HepG2 (cell line): ENCODE results near the gene CELF6. TPM values are rescaled to one million over a fixed set of nuclear protein-coding genes. Genes with fewer than 3 reads are reported as not detected.

Experiments
- BRCA1 ChIP-seq: sonication (generic); formaldehyde crosslinking; IDR thresholded peaks from 2 replicates; pipeline ENCODE4 v1.4.0; 2020; ENCODE audit warnings: missing genetic modification reagents
- CHD4 ChIP-seq: fragments of 200-600 bp; sonication (generic); IDR thresholded peaks from 2 replicates; pipeline ENCODE4 v1.7.0; 2017; ENCODE audit warnings: mild to moderate bottlenecking, low read length, borderline replicate concordance
- EEA1 ChIP-seq: sonication (generic); formaldehyde crosslinking; IDR thresholded peaks from 2 replicates; pipeline ENCODE4 v1.5.1; 2020; ENCODE audit warnings: mild to moderate bottlenecking, missing genetic modification reagents, borderline replicate concordance
- EP300 ChIP-seq, 3 experiments: sonication (generic) in 1 of 3; formaldehyde crosslinking in 1 of 3; IDR thresholded peaks; 2 replicates each; pipeline versions ENCODE4 v1.5.1 to v1.6.1; 2011 to 2020; ENCODE audit warnings: low read depth in 2 of 3, low read length in 2 of 3, borderline replicate concordance in 1 of 3, improper control_type of control experiment in 1 of 3, mild to moderate bottlenecking in 1 of 3, missing genetic modification reagents in 1 of 3, moderate library complexity in 1 of 3
- FOSL2 ChIP-seq: sonication (generic); formaldehyde crosslinking; IDR thresholded peaks from 2 replicates; pipeline ENCODE4 v1.4.0; 2020; ENCODE audit warnings: missing genetic modification reagents
- JDP2 ChIP-seq: sonication (generic); formaldehyde crosslinking; IDR thresholded peaks from 2 replicates; pipeline ENCODE4 v1.8.1; 2022; ENCODE audit warnings: missing genetic modification reagents, borderline replicate concordance
- NCOA1 ChIP-seq: sonication (generic); formaldehyde crosslinking; IDR thresholded peaks from 2 replicates; pipeline ENCODE4 v1.9.0; 2021; ENCODE audit warnings: missing genetic modification reagents
- NFYB ChIP-seq: sonication (generic); formaldehyde crosslinking; IDR thresholded peaks from 2 replicates; pipeline ENCODE4 v1.4.0; 2020; ENCODE audit warnings: missing genetic modification reagents
- PCBP2 ChIP-seq: fragments of 200-400 bp; formaldehyde crosslinking; optimal IDR thresholded peaks from 2 replicates; pipeline ENCODE3; 2018; ENCODE audit warnings: low read length, low read depth; ENCODE audit not compliant: poor library complexity, severe bottlenecking
- REXO4 ChIP-seq: sonication (generic); formaldehyde crosslinking; IDR thresholded peaks from 2 replicates; pipeline ENCODE4 v1.8.0; 2022; ENCODE audit warnings: missing genetic modification reagents, mild to moderate bottlenecking, borderline replicate concordance
- RFXANK ChIP-seq: IDR thresholded peaks from 2 replicates; pipeline ENCODE4 v1.6.1; 2016
- SIN3B ChIP-seq: fragments of 150-350 bp; IDR thresholded peaks from 2 replicates; pipeline ENCODE4 v1.6.1; 2014; ENCODE audit warnings: low read length
- SP1 ChIP-seq, 2 experiments: fragments of 450-650 bp in 1 of 2; sonication (generic) in 1 of 2; formaldehyde crosslinking in 1 of 2; IDR thresholded peaks; 2 replicates each; pipeline versions ENCODE4 v1.4.0 to v1.6.1; 2016 to 2020; ENCODE audit warnings: missing genetic modification reagents in 1 of 2
- SUZ12 ChIP-seq: fragments of 150-350 bp; IDR thresholded peaks from 2 replicates; pipeline ENCODE4 v1.6.1; 2014; ENCODE audit warnings: low read depth, low read length
- XBP1 ChIP-seq: sonication (generic); formaldehyde crosslinking; IDR thresholded peaks from 2 replicates; pipeline ENCODE4 v1.5.0; 2020; ENCODE audit warnings: missing genetic modification reagents
- XRCC5 ChIP-seq: fragments of 200-400 bp; formaldehyde crosslinking; optimal IDR thresholded peaks from 2 replicates; pipeline ENCODE3; 2017; ENCODE audit warnings: mild to moderate bottlenecking, low read length
- YY1 ChIP-seq: IDR thresholded peaks from 2 replicates; pipeline ENCODE4 v1.6.1; 2011; ENCODE audit warnings: low read length, low read depth, moderate library complexity, mild to moderate bottlenecking; ENCODE audit not compliant: insufficient read depth, insufficient replicate concordance
- ZNF468 ChIP-seq: sonication (generic); formaldehyde crosslinking; IDR thresholded peaks from 2 replicates; pipeline ENCODE4 v1.8.0; 2022; ENCODE audit warnings: mild to moderate bottlenecking, moderate library complexity, missing genetic modification reagents
- ZNF629 ChIP-seq: sonication (generic); formaldehyde crosslinking; conservative IDR thresholded peaks from 2 replicates; pipeline ENCODE4 v1.5.0; 2020; ENCODE audit warnings: missing genetic modification reagents
- polyA plus RNA-seq, 8 experiments: library from polyadenylated mRNA; depleted of rRNA in 3 of 8; stranded (reverse) in 7 of 8; unstranded in 1 of 8; fragments of >200 nt; fragmentation: Illumina TruSeq in 4 of 8; extraction: Trizol in 4 of 8; gene quantifications; 2 replicates each; pipeline versions ENCODE4 v1.2.1 to v1.2.3, GENCODE V29; 2011 to 2016; ENCODE audit warnings: low read depth in 4 of 8, missing spikeins in 1 of 8, mixed read lengths in 1 of 8; ENCODE audit not compliant: insufficient read depth in 1 of 8
- total RNA-seq, 5 experiments: library from RNA; depleted of rRNA; stranded (reverse); fragments of >200 nt; fragmentation: Illumina TruSeq; extraction: Trizol; gene quantifications; 2 replicates each; pipeline ENCODE4 v1.2.3, GENCODE V29; 2016; ENCODE audit warnings: low read depth in 1 of 5
- TF ChIP-seq, protein P1 (sequence below): sonication (generic); formaldehyde crosslinking; IDR thresholded peaks from 2 replicates; pipeline ENCODE4 v1.4.0; 2020; ENCODE audit warnings: missing genetic modification reagents, low read depth, mild to moderate bottlenecking, borderline replicate concordance
- TF ChIP-seq, protein P2 (sequence below): sonication (generic); formaldehyde crosslinking; IDR thresholded peaks from 2 replicates; pipeline ENCODE4 v1.5.0; 2020; ENCODE audit warnings: mild to moderate bottlenecking, missing genetic modification reagents, moderate library complexity
- TF ChIP-seq, protein P3 (sequence below): sonication (generic); formaldehyde crosslinking; IDR thresholded peaks from 2 replicates; pipeline ENCODE4 v1.8.1; 2023; ENCODE audit warnings: mild to moderate bottlenecking, missing genetic modification reagents
- TF ChIP-seq, protein P4 (sequence below): sonication (generic); formaldehyde crosslinking; conservative IDR thresholded peaks from 2 replicates; pipeline ENCODE4 v1.8.0; 2022; ENCODE audit warnings: low read depth, missing genetic modification reagents

Gene CELF6
- total and polyA plus RNA-seq, 2 of the 13 experiments (the other 11 are each of a cell fraction or from before 2014, with no cell fraction given) = 0.49 to 0.94 TPM

DNA sequence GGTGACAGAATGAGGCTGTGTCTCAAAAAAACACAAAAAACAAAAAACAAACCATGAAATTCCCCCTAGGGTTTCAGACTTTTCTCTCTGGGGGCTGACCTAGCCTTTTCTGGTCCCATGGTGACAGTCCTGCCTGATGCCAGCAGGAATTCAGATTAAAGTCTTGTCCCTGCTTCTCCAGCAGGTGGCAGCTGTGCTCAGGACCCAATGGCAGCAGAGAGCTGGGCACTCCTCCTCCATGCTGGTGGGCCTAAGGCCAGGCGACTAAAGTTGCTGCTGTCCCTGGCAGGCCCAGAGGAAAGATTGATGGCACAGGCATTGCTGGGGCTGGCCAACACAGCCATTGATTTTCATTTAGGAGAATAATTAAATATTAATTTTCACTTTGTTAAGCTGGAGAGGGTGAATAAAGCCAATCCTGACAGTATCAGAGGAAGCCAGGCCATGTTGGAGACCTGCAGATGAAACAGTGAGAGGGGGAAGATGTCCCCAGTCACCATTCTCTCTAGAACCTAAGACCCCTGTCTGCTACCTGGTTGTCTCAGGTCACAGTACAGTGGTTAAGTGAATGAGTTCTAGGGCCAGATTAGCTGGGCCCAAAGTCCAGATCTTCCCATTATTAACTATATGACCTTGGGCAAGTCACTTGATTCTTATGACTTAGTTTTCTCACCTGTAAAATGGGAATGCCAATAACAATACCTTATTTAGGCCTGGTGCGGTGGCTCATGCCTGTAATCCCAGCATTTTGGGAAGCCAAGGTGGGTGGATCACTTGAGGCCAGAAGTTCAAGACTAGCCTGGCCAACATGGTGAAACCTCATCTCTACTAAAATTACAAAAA, 7.1 kb downstream of the CELF6 start (continued):
- TF ChIP-seq, protein P1, sequence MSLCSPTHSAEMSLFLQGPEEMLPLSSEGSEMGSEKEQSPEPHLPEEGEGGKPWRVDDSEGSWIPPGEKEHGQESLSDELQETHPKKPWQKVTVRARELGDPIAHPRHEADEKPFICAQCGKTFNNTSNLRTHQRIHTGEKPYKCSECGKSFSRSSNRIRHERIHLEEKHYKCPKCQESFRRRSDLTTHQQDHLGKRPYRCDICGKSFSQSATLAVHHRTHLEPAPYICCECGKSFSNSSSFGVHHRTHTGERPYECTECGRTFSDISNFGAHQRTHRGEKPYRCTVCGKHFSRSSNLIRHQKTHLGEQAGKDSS (CRISPR knock-in tag) = no peak
- no peak for TF ChIP-seq EEA1 (CRISPR knock-in tag)
- no peak for TF ChIP-seq XBP1 (CRISPR knock-in tag)
- peak; percentile 73 for TF ChIP-seq XRCC5
- TF ChIP-seq SP1 (IDR thresholded peaks at IDR 0.05) = no peak
- TF ChIP-seq SP1 (CRISPR knock-in tag; IDR thresholded peaks at IDR 0.05) = no peak
- TF ChIP-seq BRCA1 (CRISPR knock-in tag) = no peak
- no peak for TF ChIP-seq ZNF468 (CRISPR knock-in tag)
- no peak for TF ChIP-seq NFYB (CRISPR knock-in tag)
- no peak for TF ChIP-seq JDP2 (CRISPR knock-in tag)
- TF ChIP-seq, protein P2, sequence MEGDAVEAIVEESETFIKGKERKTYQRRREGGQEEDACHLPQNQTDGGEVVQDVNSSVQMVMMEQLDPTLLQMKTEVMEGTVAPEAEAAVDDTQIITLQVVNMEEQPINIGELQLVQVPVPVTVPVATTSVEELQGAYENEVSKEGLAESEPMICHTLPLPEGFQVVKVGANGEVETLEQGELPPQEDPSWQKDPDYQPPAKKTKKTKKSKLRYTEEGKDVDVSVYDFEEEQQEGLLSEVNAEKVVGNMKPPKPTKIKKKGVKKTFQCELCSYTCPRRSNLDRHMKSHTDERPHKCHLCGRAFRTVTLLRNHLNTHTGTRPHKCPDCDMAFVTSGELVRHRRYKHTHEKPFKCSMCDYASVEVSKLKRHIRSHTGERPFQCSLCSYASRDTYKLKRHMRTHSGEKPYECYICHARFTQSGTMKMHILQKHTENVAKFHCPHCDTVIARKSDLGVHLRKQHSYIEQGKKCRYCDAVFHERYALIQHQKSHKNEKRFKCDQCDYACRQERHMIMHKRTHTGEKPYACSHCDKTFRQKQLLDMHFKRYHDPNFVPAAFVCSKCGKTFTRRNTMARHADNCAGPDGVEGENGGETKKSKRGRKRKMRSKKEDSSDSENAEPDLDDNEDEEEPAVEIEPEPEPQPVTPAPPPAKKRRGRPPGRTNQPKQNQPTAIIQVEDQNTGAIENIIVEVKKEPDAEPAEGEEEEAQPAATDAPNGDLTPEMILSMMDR (CRISPR knock-in tag) = peak; percentile 84
- no peak for TF ChIP-seq REXO4 (CRISPR knock-in tag)
- no peak for TF ChIP-seq RFXANK
- TF ChIP-seq SIN3B = no peak
- TF ChIP-seq YY1 = peak; percentile 41
- TF ChIP-seq ZNF629 (CRISPR knock-in tag) = peak; percentile 82
- 0 out of 2 replicates have a peak, but pooled peaks have one; percentile 10 for TF ChIP-seq FOSL2 (CRISPR knock-in tag)
- 0 out of 2 replicates have a peak, but pooled peaks have one; percentile 70 for TF ChIP-seq CHD4
- TF ChIP-seq PCBP2 = no peak
- TF ChIP-seq NCOA1 = no peak
- TF ChIP-seq, protein P3, sequence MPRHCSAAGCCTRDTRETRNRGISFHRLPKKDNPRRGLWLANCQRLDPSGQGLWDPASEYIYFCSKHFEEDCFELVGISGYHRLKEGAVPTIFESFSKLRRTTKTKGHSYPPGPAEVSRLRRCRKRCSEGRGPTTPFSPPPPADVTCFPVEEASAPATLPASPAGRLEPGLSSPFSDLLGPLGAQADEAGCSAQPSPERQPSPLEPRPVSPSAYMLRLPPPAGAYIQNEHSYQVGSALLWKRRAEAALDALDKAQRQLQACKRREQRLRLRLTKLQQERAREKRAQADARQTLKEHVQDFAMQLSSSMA (CRISPR knock-in tag) = no peak
- TF ChIP-seq EP300 (IDR thresholded peaks at IDR 0.05; ENCODE audit: low read depth in 2 of 2, low read length in 2 of 2) = no peak
- TF ChIP-seq EP300 (CRISPR knock-in tag; IDR thresholded peaks at IDR 0.05; ENCODE audit: borderline replicate concordance) = no peak
- TF ChIP-seq, protein P4, sequence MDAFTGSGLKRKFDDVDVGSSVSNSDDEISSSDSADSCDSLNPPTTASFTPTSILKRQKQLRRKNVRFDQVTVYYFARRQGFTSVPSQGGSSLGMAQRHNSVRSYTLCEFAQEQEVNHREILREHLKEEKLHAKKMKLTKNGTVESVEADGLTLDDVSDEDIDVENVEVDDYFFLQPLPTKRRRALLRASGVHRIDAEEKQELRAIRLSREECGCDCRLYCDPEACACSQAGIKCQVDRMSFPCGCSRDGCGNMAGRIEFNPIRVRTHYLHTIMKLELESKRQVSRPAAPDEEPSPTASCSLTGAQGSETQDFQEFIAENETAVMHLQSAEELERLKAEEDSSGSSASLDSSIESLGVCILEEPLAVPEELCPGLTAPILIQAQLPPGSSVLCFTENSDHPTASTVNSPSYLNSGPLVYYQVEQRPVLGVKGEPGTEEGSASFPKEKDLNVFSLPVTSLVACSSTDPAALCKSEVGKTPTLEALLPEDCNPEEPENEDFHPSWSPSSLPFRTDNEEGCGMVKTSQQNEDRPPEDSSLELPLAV (CRISPR knock-in tag) = no peak
- TF ChIP-seq SUZ12 = no peak
